Endothelial cell (in vitro differentiated cells): ENCODE measurements around the gene SGPL1. TPM values are rescaled to one million over a fixed set of nuclear protein-coding genes. Genes with fewer than 3 reads are reported as not detected.

Source experiments
- DNase-seq: peaks from one replicate; pipeline ENCODE4 v3.0.0; 2021; ENCODE audit warnings: low spot score
- H3K27ac Mint-ChIP-seq: one replicate; pipeline ENCODE4 v1.8.0; 2021; ENCODE audit warnings: mixed read lengths, inconsistent platforms; ENCODE audit not compliant: unreplicated experiment
- H3K27me3 Mint-ChIP-seq: one replicate; pipeline ENCODE4 v1.8.0; 2021; ENCODE audit warnings: mild to moderate bottlenecking, moderate library complexity, mixed read lengths, inconsistent platforms; ENCODE audit not compliant: unreplicated experiment
- H3K36me3 Mint-ChIP-seq: one replicate; pipeline ENCODE4 v1.8.0; 2021; ENCODE audit warnings: mild to moderate bottlenecking, low read depth, mixed read lengths, inconsistent platforms; ENCODE audit not compliant: unreplicated experiment
- H3K4me1 Mint-ChIP-seq: one replicate; pipeline ENCODE4 v1.8.0; 2021; ENCODE audit warnings: mild to moderate bottlenecking, mixed read lengths, inconsistent platforms; ENCODE audit not compliant: unreplicated experiment
- H3K4me3 Mint-ChIP-seq: one replicate; pipeline ENCODE4 v1.8.0; 2021; ENCODE audit warnings: mild to moderate bottlenecking, mixed read lengths, inconsistent platforms; ENCODE audit not compliant: unreplicated experiment
- H3K9me3 Mint-ChIP-seq: one replicate; pipeline ENCODE4 v1.8.0; 2021; ENCODE audit warnings: mixed read lengths, inconsistent platforms; ENCODE audit not compliant: unreplicated experiment
- total RNA-seq: library from RNA; stranded (reverse); fragmentation: NEBNext Ultra II Directional; extraction: Animal tissue kit (Norgen Biotek cat#: 25700); gene quantifications from one replicate; pipeline ENCODE4 v1.2.1, GENCODE V29; 2021; ENCODE audit not compliant: unreplicated experiment
- TF ChIP-seq, protein P1 (sequence below): fragments of 200-600 bp; sonication (generic); IDR thresholded peaks from one replicate; pipeline ENCODE4 v1.5.0; 2021; ENCODE audit warnings: antibody characterized with exemption; ENCODE audit not compliant: unreplicated experiment

Gene SGPL1
- total RNA-seq, 1 donor from 2014 or later: 59.0 TPM

GRCh38 chr10:70805619-70806215 lies 10.0 kb upstream of the SGPL1 start:
- TF ChIP-seq, protein P1, sequence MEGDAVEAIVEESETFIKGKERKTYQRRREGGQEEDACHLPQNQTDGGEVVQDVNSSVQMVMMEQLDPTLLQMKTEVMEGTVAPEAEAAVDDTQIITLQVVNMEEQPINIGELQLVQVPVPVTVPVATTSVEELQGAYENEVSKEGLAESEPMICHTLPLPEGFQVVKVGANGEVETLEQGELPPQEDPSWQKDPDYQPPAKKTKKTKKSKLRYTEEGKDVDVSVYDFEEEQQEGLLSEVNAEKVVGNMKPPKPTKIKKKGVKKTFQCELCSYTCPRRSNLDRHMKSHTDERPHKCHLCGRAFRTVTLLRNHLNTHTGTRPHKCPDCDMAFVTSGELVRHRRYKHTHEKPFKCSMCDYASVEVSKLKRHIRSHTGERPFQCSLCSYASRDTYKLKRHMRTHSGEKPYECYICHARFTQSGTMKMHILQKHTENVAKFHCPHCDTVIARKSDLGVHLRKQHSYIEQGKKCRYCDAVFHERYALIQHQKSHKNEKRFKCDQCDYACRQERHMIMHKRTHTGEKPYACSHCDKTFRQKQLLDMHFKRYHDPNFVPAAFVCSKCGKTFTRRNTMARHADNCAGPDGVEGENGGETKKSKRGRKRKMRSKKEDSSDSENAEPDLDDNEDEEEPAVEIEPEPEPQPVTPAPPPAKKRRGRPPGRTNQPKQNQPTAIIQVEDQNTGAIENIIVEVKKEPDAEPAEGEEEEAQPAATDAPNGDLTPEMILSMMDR: no peak
- Mint-ChIP-seq H3K27me3 (peaks cover 3% of the 10 kb centered on the region), H3K4me3 (no peak overlapping the region), H3K9me3 (no peaks in the 10 kb centered on the region), H3K27ac (no peak overlapping the region), H3K36me3 (no peaks in the 10 kb centered on the region), H3K4me1 (no peaks in the 10 kb centered on the region)
- DNase-seq: no peak

GRCh38 chr10:70806841-70807240 lies 8.9 kb upstream of the SGPL1 start:
- no peaks in the 10 kb centered on the region for H3K36me3 Mint-ChIP-seq
- TF ChIP-seq, protein P1: no peak
- peaks cover 2% of the 10 kb centered on the region for H3K4me1 Mint-ChIP-seq
- no peak overlapping the region for H3K4me3 Mint-ChIP-seq
- H3K27me3 Mint-ChIP-seq: peaks cover 3% of the 10 kb centered on the region
- no peak for DNase-seq
- H3K27ac Mint-ChIP-seq: no peak overlapping the region
- H3K9me3 Mint-ChIP-seq: no peaks in the 10 kb centered on the region

DNA sequence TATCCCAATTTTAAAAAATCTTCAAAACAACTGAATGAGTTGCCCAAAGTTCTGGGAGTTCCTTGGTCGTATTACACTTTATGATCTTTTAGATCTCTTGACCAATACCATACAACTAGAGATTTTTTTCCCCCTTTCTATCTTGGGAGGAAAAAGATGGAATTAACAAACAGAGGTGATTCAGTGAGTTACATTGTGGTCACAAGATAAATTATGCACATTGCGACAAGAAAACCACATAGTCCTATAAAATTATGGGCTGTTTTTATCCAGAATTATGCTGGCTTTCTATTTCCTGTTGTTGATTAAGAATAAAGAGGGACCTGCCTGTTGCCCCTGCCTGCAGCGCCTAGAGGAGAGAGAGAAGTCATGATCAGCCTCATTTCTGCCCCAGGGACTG lies 8.2 kb upstream of the SGPL1 start:
- H3K36me3 Mint-ChIP-seq: no peaks in the 10 kb centered on the region
- peaks cover 6% of the 10 kb centered on the region for H3K4me1 Mint-ChIP-seq
- H3K27ac Mint-ChIP-seq: no peak overlapping the region
- DNase-seq: no peak
- TF ChIP-seq, protein P1: no peak
- peaks cover 6% of the 10 kb centered on the region for H3K27me3 Mint-ChIP-seq
- H3K4me3 Mint-ChIP-seq: no peak overlapping the region
- H3K9me3 Mint-ChIP-seq: no peaks in the 10 kb centered on the region

- Mint-ChIP-seq H3K27ac (no peak overlapping the region), H3K27me3 (peaks cover 6% of the 10 kb centered on the region), H3K36me3 (no peaks in the 10 kb centered on the region), H3K9me3 (no peaks in the 10 kb centered on the region), H3K4me1 (peaks cover 17% of the 10 kb centered on the region), H3K4me3 (no peak overlapping the region)
- DNase-seq: no peak
- TF ChIP-seq, protein P1: no peak
Observed at GRCh38 chr10:70809011-70809611, 6.6 kb upstream of the SGPL1 start.

DNA sequence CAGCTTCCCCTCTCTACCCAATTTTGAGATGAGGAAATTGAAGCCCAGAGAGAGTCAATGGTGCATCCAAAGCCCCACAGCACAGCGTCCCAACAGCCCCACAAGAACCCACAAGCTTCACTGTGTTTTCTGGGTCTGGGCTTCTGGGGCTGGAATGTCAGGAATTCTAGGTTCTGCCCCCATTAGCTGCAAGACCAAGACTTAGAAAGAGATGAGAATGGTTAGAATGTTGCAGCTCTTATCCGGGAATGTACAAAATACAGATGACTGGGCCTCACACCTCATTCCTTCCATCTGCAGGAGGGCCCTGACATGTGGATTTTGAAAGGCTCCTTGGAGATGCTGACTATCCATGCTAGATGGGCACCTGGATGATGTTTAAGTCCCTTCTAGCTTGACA lies 6.0 kb upstream of the SGPL1 start:
- DNase-seq: no peak
- H3K4me3 Mint-ChIP-seq: no peak overlapping the region
- no peak overlapping the region for H3K27ac Mint-ChIP-seq
- H3K9me3 Mint-ChIP-seq: no peaks in the 10 kb centered on the region
- no peaks in the 10 kb centered on the region for H3K36me3 Mint-ChIP-seq
- H3K4me1 Mint-ChIP-seq: peaks cover 19% of the 10 kb centered on the region
- H3K27me3 Mint-ChIP-seq: peaks cover 6% of the 10 kb centered on the region
- TF ChIP-seq, protein P1: no peak
